ENCODE data around the gene MAPK7.

MAPK7 gene

GRCh38 chr17:19385521-19385983 is 7.3 kb downstream of the MAPK7 start:
- TF ChIP-seq CTCF (IDR thresholded peaks at IDR 0.05; ENCODE audit: borderline replicate concordance, insufficient read depth, low read depth, low read length), result no peak
- no peak overlapping the region for H3K4me3 ChIP-seq (ENCODE audit: low read depth, low read length)

GRCh38 chr17:19386051-19386929 is 8.0 kb downstream of the MAPK7 start:
- TF ChIP-seq CTCF (IDR thresholded peaks at IDR 0.05; ENCODE audit: borderline replicate concordance, insufficient read depth, low read depth, low read length), result no peak
- no peak overlapping the region for H3K4me3 ChIP-seq (ENCODE audit: low read depth, low read length)

GRCh38 chr17:19386974-19387920 is 8.9 kb downstream of the MAPK7 start, which contains the start of gene MFAP4:
Gene MFAP4 (minus strand): TSS chr17:19387190. CDS start chr17:19387155, 35 bp downstream.
- no peak for TF ChIP-seq CTCF (IDR thresholded peaks at IDR 0.05; ENCODE audit: borderline replicate concordance, insufficient read depth, low read depth, low read length)
- H3K4me3 ChIP-seq (ENCODE audit: low read depth, low read length), result no peak within 1 kb of the TSS

- H3K4me3 ChIP-seq (ENCODE audit: low read depth, low read length), result no peak overlapping the region
- TF ChIP-seq CTCF (IDR thresholded peaks at IDR 0.05; ENCODE audit: borderline replicate concordance, insufficient read depth, low read depth, low read length), result no peak
These were observed 9.7 kb downstream of the MAPK7 start for GRCh38 chr17:19387921-19388521.

GRCh38 chr17:19388791-19389785 is 10.8 kb downstream of the MAPK7 start:
- TF ChIP-seq CTCF (IDR thresholded peaks at IDR 0.05; ENCODE audit: borderline replicate concordance, insufficient read depth, low read depth, low read length), result no peak
- no peak overlapping the region for H3K4me3 ChIP-seq (ENCODE audit: low read depth, low read length)

GRCh38 chr17:19390951-19391350 is 12.7 kb downstream of the MAPK7 start:
- no peak for TF ChIP-seq CTCF (IDR thresholded peaks at IDR 0.05; ENCODE audit: borderline replicate concordance, insufficient read depth, low read depth, low read length)

More at GRCh38 chr17:19390951-19391350, 12.7 kb downstream of the MAPK7 start:
- H3K4me3 ChIP-seq (ENCODE audit: low read depth, low read length), result no peak overlapping the region

Measured in GM12875 (cell line).